GM12873 (cell line): ENCODE results near the gene NSD2.

ENCODE experiments used
- TF ChIP-seq, protein P1 (sequence below): IDR thresholded peaks from 2 replicates; pipeline ENCODE4 v1.5.1; 2012; ENCODE audit warnings: low read depth, mild to moderate bottlenecking, moderate library complexity, low read length, control low read depth; ENCODE audit not compliant: insufficient read depth; ENCODE audit errors: missing control alignments

NSD2 gene

DNA sequence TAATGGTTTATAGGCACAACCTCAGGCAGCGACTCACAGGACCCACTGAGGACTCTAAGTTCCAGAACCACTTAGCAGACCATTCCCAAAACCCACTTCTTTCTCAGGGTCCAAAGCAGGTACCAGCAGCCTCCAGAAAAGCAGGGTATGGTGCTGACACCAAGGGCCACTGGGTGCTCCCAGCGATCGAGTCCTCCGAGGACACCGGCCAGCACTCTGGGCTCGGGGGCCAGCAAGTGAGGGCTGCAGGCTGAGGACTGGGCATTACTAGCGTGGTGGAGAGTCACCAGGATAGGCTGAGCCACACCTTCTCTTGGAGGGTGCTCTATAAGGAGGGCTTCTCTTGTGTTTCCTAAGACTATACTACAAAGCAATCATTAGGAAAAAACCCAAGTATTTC, 34.5 kb upstream of the NSD2 start:
- TF ChIP-seq, protein P1, sequence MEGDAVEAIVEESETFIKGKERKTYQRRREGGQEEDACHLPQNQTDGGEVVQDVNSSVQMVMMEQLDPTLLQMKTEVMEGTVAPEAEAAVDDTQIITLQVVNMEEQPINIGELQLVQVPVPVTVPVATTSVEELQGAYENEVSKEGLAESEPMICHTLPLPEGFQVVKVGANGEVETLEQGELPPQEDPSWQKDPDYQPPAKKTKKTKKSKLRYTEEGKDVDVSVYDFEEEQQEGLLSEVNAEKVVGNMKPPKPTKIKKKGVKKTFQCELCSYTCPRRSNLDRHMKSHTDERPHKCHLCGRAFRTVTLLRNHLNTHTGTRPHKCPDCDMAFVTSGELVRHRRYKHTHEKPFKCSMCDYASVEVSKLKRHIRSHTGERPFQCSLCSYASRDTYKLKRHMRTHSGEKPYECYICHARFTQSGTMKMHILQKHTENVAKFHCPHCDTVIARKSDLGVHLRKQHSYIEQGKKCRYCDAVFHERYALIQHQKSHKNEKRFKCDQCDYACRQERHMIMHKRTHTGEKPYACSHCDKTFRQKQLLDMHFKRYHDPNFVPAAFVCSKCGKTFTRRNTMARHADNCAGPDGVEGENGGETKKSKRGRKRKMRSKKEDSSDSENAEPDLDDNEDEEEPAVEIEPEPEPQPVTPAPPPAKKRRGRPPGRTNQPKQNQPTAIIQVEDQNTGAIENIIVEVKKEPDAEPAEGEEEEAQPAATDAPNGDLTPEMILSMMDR = no peak

DNA sequence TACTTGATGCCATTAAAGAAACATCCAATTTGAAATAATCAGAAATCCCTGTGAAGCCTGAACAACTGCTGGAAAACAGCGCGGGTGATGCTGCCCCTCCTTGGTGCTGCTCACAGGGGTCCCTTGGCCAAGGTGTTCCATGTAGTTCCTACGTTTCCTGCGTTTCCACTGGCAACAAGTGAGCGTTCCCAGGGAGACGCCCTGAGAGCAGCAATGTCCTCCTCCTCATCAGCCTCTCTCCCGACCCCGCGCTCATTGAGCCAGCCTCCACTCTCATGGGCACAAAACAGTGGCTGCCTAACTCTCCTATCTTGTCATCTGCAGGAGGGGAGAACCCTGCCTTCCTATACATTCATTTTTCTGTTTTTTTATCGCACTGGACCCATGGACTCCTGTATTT, 34.1 kb upstream of the NSD2 start:
- TF ChIP-seq, protein P1 = no peak

DNA sequence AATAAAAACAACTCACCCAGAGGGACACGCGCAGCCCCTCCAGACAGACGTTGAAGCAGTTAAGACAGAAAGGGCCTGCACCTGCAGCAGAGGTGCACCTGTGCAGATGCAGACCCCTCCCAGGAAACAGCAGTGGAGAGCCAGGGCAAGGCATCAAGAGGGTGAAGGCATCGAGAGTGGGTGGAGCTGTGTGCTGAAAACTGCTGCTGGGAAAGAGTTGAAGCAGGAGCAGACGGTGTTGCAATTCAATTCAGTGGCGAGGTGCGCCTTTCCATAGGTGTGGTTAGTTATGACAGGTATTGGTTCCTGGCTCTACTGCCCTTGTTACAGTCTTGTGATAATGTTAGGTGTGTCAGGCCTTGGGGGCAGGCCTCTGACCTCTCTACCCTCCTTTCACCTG, 31.9 kb upstream of the NSD2 start:
- TF ChIP-seq, protein P1 = no peak

DNA sequence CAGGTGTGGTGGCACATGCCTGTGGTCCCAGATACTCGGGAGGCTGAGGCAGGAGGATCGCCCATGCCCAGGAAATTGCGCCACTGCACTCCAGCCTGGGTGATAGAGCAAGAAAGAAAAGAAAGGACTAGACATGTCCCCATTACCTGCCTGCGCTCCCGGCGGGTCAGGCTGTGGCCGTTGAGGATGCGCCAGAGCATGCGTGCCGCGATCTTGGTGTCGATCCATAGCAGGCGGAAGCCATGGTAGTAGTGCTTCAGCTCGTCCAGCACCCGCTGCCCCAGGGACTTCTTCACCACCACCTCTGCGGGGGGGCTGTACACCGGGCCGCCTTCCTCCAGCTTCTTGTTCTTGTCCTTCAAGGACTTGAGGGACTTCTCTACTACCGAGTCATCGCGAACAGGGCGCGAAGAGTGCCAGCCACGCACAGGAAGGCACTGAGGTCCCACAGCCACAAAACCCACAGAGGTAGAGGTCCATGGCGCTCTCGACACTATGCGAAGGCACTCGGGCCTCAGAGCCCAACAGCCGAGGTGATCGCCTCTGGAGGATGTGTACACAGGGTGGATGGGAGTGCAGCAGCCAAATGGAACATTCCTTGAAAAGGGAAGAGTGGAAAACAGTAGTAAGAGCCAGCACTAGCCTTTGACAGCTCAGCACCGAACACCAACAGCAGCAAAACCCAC, 29.8 kb upstream of the NSD2 start:
- TF ChIP-seq, protein P1 = no peak

DNA sequence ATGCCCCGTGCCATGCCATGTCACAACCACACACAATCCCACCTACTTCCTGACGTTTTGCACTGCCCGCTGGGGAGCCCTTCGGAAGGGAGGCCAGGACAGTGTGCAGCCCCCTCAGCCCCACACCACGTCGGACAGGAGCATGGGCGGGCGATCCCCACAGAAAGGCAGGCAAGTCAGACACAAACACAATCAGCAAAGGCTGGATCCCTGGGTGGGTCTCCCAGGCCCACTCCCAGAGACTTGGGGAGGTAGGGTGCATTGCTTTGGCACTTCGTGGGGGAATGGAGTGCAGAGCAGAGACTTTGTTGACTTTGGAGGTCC, 29.3 kb upstream of the NSD2 start:
- TF ChIP-seq, protein P1 = no peak

DNA sequence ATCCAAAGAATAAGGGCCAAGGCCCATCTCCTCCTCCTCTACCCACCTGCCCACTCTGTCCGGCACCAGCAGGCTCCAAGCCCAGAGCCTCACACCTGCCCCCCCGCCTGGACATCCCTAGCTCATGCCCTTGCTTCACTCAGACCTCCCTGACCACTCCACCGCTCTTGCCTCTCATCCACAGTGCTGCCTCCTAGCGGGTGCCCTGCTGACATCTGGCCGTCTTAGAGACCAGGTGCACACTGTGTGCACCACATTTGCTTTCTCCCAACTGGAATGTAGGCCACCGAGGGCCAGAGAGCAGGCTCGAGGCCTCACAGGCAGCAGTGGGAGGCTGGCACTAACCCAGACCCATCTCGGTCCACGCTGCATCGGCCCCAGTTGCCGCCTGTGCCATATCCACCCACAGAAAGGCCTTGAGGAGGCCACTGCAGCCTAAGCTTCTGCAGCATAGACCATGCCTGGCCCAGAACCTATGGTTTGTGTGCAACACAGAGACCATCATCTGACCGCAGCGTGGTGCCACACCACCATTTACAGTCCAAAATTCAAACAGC, 28.8 kb upstream of the NSD2 start:
- TF ChIP-seq, protein P1 = no peak

DNA sequence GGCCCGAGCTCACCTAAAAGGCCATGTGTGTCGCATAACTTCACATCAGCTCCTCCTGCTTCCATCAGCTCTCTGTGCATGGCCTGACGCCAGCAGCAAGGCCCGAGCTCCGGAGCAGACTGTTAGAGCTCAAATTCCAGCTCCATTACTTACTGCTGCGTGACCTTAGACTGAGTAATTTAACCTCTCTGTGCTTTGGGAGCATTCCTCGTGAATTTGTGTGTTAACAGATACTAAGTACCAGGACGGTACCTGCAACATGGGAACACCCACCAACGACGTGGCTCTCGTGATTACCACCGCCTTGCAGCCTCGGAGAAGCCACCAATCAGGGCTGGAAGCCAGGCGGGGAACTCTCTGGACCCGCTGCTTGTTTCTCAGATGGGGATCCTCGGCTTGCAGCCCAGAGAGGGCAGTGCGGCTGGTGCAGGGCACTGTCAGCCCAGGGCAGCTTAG, 28.2 kb upstream of the NSD2 start:
- TF ChIP-seq, protein P1 = no peak
